Gastrocnemius medialis (tissue), 4 donors: Measurements from ENCODE around the gene MED12L.

Source experiments
- POLR2A ChIP-seq, 2 donors: fragments of 450-650 bp; IDR thresholded peaks; one replicate each; pipeline ENCODE4 v1.6.1; 2017; ENCODE audit warnings: antibody characterized with exemption in 2 of 2, mild to moderate bottlenecking in 2 of 2, moderate library complexity in 2 of 2
- TF ChIP-seq, protein P1 (sequence below), 5 experiments: fragments of 450-650 bp in 3 of 5; fragments of 200-600 bp in 2 of 5; sonication (generic) in 2 of 5; IDR thresholded peaks in 4 of 5; conservative IDR thresholded peaks in 1 of 5; 1 replicate in 4 of 5; 2 replicates in 1 of 5; pipeline ENCODE4 v1.5.1; 2016 to 2019; ENCODE audit warnings: antibody characterized with exemption in 5 of 5, mild to moderate bottlenecking in 3 of 5, moderate library complexity in 3 of 5

DNA sequence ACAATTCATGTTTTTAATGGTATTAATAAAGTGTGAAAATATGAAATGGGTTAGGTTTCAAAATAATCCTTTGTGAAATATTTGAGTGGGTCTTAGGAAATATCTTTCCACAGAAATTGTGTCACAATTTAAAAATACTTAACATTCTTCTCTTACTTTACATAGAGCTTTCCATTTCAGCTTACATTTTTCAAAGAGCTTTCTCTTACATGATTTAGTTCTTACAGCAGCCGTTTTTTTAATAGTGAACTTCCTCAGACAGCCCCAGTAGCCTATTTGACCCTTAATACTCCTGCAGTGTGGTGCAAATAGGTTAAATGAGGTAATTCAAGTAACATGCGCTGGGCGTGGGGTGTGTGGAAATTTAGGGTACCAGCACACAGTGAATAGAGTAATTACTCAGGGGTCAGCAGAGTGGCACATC, 277.3 kb downstream of the MED12L start:
- TF ChIP-seq, protein P1, sequence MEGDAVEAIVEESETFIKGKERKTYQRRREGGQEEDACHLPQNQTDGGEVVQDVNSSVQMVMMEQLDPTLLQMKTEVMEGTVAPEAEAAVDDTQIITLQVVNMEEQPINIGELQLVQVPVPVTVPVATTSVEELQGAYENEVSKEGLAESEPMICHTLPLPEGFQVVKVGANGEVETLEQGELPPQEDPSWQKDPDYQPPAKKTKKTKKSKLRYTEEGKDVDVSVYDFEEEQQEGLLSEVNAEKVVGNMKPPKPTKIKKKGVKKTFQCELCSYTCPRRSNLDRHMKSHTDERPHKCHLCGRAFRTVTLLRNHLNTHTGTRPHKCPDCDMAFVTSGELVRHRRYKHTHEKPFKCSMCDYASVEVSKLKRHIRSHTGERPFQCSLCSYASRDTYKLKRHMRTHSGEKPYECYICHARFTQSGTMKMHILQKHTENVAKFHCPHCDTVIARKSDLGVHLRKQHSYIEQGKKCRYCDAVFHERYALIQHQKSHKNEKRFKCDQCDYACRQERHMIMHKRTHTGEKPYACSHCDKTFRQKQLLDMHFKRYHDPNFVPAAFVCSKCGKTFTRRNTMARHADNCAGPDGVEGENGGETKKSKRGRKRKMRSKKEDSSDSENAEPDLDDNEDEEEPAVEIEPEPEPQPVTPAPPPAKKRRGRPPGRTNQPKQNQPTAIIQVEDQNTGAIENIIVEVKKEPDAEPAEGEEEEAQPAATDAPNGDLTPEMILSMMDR (IDR thresholded peaks at IDR 0.05 in 4 of 5, conservative IDR thresholded peaks at IDR 0.05 in 1 of 5): no peak
- no peak for TF ChIP-seq POLR2A (IDR thresholded peaks at IDR 0.05)
